H1 (cell line): ENCODE data around the gene ENPP1.

Experiments used
- ATF2 ChIP-seq: IDR thresholded peaks from 2 replicates; pipeline ENCODE4 v1.6.1; 2012; ENCODE audit warnings: low read length, inconsistent platforms
- BACH1 ChIP-seq: IDR thresholded peaks from 2 replicates; pipeline ENCODE4 v1.6.1; 2012; ENCODE audit warnings: low read length, improper control_type of control experiment
- CHD1 ChIP-seq: IDR thresholded peaks from 2 replicates; pipeline ENCODE4 v1.6.1; 2012; ENCODE audit warnings: low read depth, low read length, improper control_type of control experiment
- CREB1 ChIP-seq: IDR thresholded peaks from 2 replicates; pipeline ENCODE4 v1.6.1; 2012; ENCODE audit warnings: inconsistent platforms
- CTCF ChIP-seq, 3 experiments: IDR thresholded peaks; 1 replicate in 2 of 3; 2 replicates in 1 of 3; pipeline versions ENCODE4 v1.5.1 to v1.6.1; 2011; ENCODE audit warnings: low read length in 3 of 3, mild to moderate bottlenecking in 3 of 3, inconsistent platforms in 2 of 3, low read depth in 1 of 3, moderate library complexity in 1 of 3; ENCODE audit not compliant: insufficient read depth in 1 of 3; ENCODE audit errors: control extremely low read depth in 1 of 3
- POLR2A ChIP-seq, 2 experiments: IDR thresholded peaks; 1 replicate in 1 of 2; 2 replicates in 1 of 2; pipeline ENCODE4 v1.6.1; 2011; ENCODE audit warnings: low read depth in 2 of 2, low read length in 2 of 2, mild to moderate bottlenecking in 2 of 2; ENCODE audit errors: control extremely low read depth in 1 of 2
- RNF2 ChIP-seq: fragments of 200-900, 300-1000 bp; sonication (generic); IDR thresholded peaks from 2 replicates; pipeline ENCODE4 v1.7.1; 2016; ENCODE audit warnings: borderline replicate concordance, low read depth, mild to moderate bottlenecking, antibody characterized with exemption, low read length; ENCODE audit not compliant: poor library complexity, severe bottlenecking; ENCODE audit errors: missing control alignments
- SRF ChIP-seq: IDR thresholded peaks from 2 replicates; pipeline ENCODE4 v1.6.1; 2011; ENCODE audit warnings: mild to moderate bottlenecking, low read depth, low read length, moderate library complexity
- TAF1 ChIP-seq: IDR thresholded peaks from 2 replicates; pipeline ENCODE4 v1.6.1; 2011; ENCODE audit warnings: mild to moderate bottlenecking, low read depth, low read length
- TCF12 ChIP-seq: IDR thresholded peaks from 2 replicates; pipeline ENCODE4 v1.6.1; 2011; ENCODE audit warnings: low read depth, mild to moderate bottlenecking, low read length
- ZNF274 ChIP-seq: IDR thresholded peaks from 2 replicates; pipeline ENCODE4 v1.7.0; 2012; ENCODE audit warnings: low read length, borderline replicate concordance; ENCODE audit errors: extremely low read depth

GRCh38 chr6:131867744-131868143, 59.9 kb downstream of the ENPP1 start:
- TF ChIP-seq POLR2A (IDR thresholded peaks at IDR 0.05; ENCODE audit: control extremely low read depth in 1 of 2, low read depth in 2 of 2, low read length in 2 of 2): no peak
- TF ChIP-seq CREB1: no peak
- no peak for TF ChIP-seq TCF12
- TF ChIP-seq BACH1: no peak
- no peak for TF ChIP-seq CHD1
- TF ChIP-seq CTCF (IDR thresholded peaks at IDR 0.05; ENCODE audit: control extremely low read depth in 1 of 3, insufficient read depth in 1 of 3, low read depth in 1 of 3, low read length in 3 of 3): no peak
- TF ChIP-seq TAF1: no peak
- no peak for TF ChIP-seq ATF2
- TF ChIP-seq SRF: no peak
- no peak for TF ChIP-seq ZNF274
- TF ChIP-seq RNF2: no peak
